Measurements from ENCODE around the gene NIPSNAP2.
"Not testable (repeated sequence)": the region's sequence is repeated elsewhere in the genome, so short reads cannot be mapped to it uniquely, and the experiment has no call there.

NIPSNAP2 gene

DNA sequence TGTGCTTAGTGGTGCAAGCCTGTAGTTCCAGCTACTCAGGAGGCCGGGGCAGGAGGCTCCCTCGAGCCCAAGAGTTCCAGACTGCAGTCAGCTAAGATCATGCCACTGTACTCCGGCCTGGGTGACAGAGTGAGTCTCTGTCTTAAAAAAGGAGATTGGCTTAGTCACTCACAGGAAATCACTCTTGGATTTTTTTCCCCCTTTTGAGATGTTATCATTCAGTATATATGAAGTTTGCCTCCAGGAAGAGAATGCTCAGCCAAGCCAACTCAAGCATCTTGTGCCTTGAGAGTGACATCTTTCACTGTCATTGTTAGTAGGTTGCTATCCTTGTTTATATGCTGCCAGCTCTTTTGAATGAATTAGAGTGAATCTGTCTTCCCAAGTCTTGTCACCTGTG, 28.0 kb downstream of the NIPSNAP2 start:
- DNase-seq (ENCODE audit: low spot score): no peak
- CTCF ChIA-PET: no interaction called here
- TF ChIP-seq CTCF (conservative IDR thresholded peaks at IDR 0.05; ENCODE audit: low read depth): no peak
- H3K27ac ChIP-seq: no peak overlapping the region
- POLR2A ChIA-PET (ENCODE audit: low non-redundant PET): no interaction called here

GRCh38 chr7:55996856-55997500, 32.6 kb downstream of the NIPSNAP2 start:
- POLR2A ChIA-PET (ENCODE audit: low non-redundant PET): no interaction called here
- TF ChIP-seq CTCF (conservative IDR thresholded peaks at IDR 0.05; ENCODE audit: low read depth): no peak
- CTCF ChIA-PET: interaction anchor here (0.6 kb wide), 1 partner anchor 656 kb away, joined by 3 read pairs; no protein-coding TSS in a partner anchor
- H3K27ac ChIP-seq: no peak overlapping the region; the same call in 1 of the 2 replicates
- no peak for DNase-seq (ENCODE audit: low spot score)

- TF ChIP-seq CTCF (conservative IDR thresholded peaks at IDR 0.05; ENCODE audit: low read depth): no peak
- no peak for DNase-seq (ENCODE audit: low spot score)
- ChIA-PET CTCF (no interaction called here), POLR2A (ENCODE audit: low non-redundant PET) (no interaction called here)
- no peak overlapping the region for H3K27ac ChIP-seq
These were observed 39.4 kb downstream of the NIPSNAP2 start for GRCh38 chr7:56003749-56004148.

DNA sequence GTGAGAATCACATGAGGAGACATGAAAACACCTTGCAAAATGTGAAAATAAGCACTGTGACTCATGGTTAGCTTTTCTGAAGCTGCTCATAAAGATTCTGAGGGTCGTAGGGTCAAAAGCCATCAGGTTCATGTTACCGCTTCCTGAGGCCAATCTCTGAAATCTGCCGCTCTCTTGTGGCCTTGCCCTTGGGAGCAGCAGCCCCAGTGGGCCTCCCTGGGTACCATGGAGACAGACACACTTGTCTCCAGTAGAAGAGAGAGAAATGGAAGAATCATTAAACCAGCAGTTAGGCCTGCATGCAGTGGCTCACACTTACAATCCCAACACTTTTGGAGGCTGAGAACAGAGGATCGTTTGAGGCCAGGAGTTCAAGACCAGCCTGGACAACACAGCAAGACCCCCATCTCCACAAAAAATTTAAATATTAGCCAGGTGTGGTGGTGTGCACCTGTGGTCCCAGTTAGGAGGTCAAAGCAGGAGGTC, 42.8 kb downstream of the NIPSNAP2 start:
- ChIA-PET CTCF (interaction anchor here (0.6 to 1.3 kb wide), 5 partner anchors 43 to 1206 kb away, joined by 3 to 4 read pairs (median 4); no protein-coding TSS in a partner anchor), POLR2A (ENCODE audit: low non-redundant PET) (no interaction called here)
- H3K27ac ChIP-seq: peak overlapping the region; percentile 67
- no peak for TF ChIP-seq CTCF (conservative IDR thresholded peaks at IDR 0.05; ENCODE audit: low read depth)
- DNase-seq (ENCODE audit: low spot score): peak; percentile 26

DNA sequence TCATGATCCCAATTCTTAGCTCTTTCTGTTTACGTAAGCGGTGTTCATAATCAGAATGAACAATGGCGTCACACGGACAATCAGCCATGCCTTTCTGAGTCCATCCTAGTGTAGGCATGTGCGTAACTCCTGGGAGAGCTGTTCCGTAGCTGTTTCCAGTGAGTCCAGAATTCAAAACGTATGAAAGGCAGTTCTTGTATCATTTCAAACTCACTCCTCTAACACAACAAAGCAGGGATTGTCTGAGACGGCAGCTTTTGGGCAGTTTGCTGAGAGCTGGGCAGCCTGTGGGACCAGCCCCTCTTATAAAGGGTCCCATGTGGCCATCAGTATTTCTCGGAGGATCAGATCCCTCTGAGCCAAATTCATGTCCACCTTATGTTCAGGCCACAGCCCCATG, 43.5 kb downstream of the NIPSNAP2 start:
- POLR2A ChIA-PET (ENCODE audit: low non-redundant PET): interaction anchor here (1.5 kb wide), 1 partner anchor 43 kb away, joined by 4 read pairs; the partner anchor contains the start of genes CCT6A and PSPH
- H3K27ac ChIP-seq: peak overlapping the region; percentile 95
- CTCF ChIA-PET: interaction anchor here (0.6 to 1.3 kb wide), 4 partner anchors 27 to 1205 kb away, joined by 3 to 4 read pairs (median 3); no protein-coding TSS in a partner anchor
- TF ChIP-seq CTCF (conservative IDR thresholded peaks at IDR 0.05; ENCODE audit: low read depth): no peak
- DNase-seq (ENCODE audit: low spot score): no peak

- no peak for TF ChIP-seq CTCF (conservative IDR thresholded peaks at IDR 0.05; ENCODE audit: low read depth)
- ChIA-PET CTCF (interaction anchor here (0.6 to 0.7 kb wide), 3 partner anchors 33 to 114 kb away, joined by 3 to 4 read pairs (median 3); no protein-coding TSS in a partner anchor), POLR2A (ENCODE audit: low non-redundant PET) (no interaction called here)
- DNase-seq (ENCODE audit: low spot score): peak; percentile 70
- H3K27ac ChIP-seq: peak overlapping the region; percentile 95
These were observed 45.3 kb downstream of the NIPSNAP2 start for GRCh38 chr7:56009695-56010094.

DNA sequence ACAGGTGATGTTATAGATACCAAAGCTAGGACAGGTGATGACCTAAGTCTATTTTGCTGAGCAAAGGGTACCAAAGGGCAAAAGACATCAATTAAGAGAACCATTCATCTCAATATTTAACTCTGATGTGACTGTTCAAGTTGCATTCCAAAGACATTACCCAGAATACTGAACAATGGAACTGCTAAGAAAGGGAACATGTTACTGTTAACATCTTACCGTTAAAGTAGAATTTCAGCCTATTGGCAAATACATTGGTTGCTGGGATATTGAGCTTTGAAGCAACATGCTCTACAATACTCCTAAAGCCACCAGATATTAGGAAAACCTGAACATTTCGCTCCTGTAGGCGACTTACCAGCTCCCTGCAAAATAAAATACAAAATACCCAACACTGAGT, 52.6 kb downstream of the NIPSNAP2 start:
- CTCF ChIA-PET: interaction anchor here (0.6 kb wide), 1 partner anchor 1284 kb away, joined by 3 read pairs; no protein-coding TSS in a partner anchor
- POLR2A ChIA-PET (ENCODE audit: low non-redundant PET): interaction anchor here (0.6 kb wide), 1 partner anchor 31 kb away, joined by 5 read pairs; no protein-coding TSS in a partner anchor
- H3K27ac ChIP-seq; DNase-seq (ENCODE audit: low spot score): not testable (repeated sequence)

Data from RWPE1 (cell line).